SK-N-SH (cell line): ENCODE measurements around the gene WWOX. TPM values are rescaled to one million over a fixed set of nuclear protein-coding genes. Genes with fewer than 3 reads are reported as not detected.

Experiments used
- CTCF ChIA-PET: fragments of 300-600, 350-600 bp; formaldehyde crosslinking; extraction: SDS; loops from one replicate; lab custom pipeline; 2021; lab: Yijun Ruan, JAX
- POLR2A ChIA-PET: fragments of 350-600 bp; sonication (Branson Sonifier 250); formaldehyde crosslinking; extraction: SDS; loops from one replicate; lab custom pipeline; 2020; ENCODE audit warnings: antibody characterized with exemption, inconsistent platforms; lab: Yijun Ruan, JAX
- DNase-seq: peaks from one replicate; pipeline ENCODE4 v3.0.0; 2012
- H2AFZ ChIP-seq: fragments of 200-600 bp; sonication (generic); 2 replicates; pipeline ENCODE4 v1.8.1; 2016; ENCODE audit warnings: antibody characterized with exemption, mild to moderate bottlenecking, low read depth
- H3F3A ChIP-seq: fragments of 200-600 bp; sonication (generic); replicated peaks from 2 replicates; pipeline ENCODE3; 2016; ENCODE audit warnings: antibody characterized with exemption, mild to moderate bottlenecking; ENCODE audit not compliant: insufficient read depth
- H3K27ac ChIP-seq, 2 experiments: fragments of 200-500 bp in 1 of 2; fragments of 200-600 bp in 1 of 2; sonication (Bioruptor generic) in 1 of 2; sonication (generic), shearing (Covaris generic) in 1 of 2; 2 replicates each; pipeline versions ENCODE4 v1.5.1 to v1.6.1; 2014 to 2016; ENCODE audit warnings: low read depth in 2 of 2, inconsistent platforms in 1 of 2, low read length in 1 of 2, mild to moderate bottlenecking in 1 of 2, mixed read lengths in 1 of 2
- H3K27me3 ChIP-seq: fragments of 200-600 bp; sonication (generic), shearing (Covaris generic); 2 replicates; pipeline ENCODE4 v1.6.1; 2016; ENCODE audit warnings: mixed run types; ENCODE audit not compliant: insufficient read depth
- H3K36me3 ChIP-seq, 2 experiments: fragments of 200-500 bp in 1 of 2; fragments of 200-600 bp in 1 of 2; sonication (Bioruptor generic) in 1 of 2; sonication (generic) in 1 of 2; replicated peaks in 1 of 2; 2 replicates each; pipeline versions ENCODE3 to v1.5.1; 2014 to 2016; ENCODE audit warnings: low read length in 1 of 2, mild to moderate bottlenecking in 1 of 2; ENCODE audit not compliant: insufficient read depth in 2 of 2, control insufficient read depth in 1 of 2
- H3K4me1 ChIP-seq, 2 experiments: fragments of 200-500 bp in 1 of 2; fragments of 200-600 bp in 1 of 2; sonication (Bioruptor generic) in 1 of 2; sonication (generic), shearing (Covaris generic) in 1 of 2; 2 replicates each; pipeline versions ENCODE4 v1.5.1 to v1.6.1; 2014 to 2016; ENCODE audit warnings: low read depth in 1 of 2, low read length in 1 of 2, mixed run types in 1 of 2; ENCODE audit not compliant: insufficient read depth in 2 of 2, control insufficient read depth in 1 of 2
- H3K4me2 ChIP-seq: fragments of 200-600 bp; sonication (generic), shearing (Covaris generic); 2 replicates; pipeline ENCODE4 v1.6.1; 2017; ENCODE audit warnings: mixed run types
- H3K4me3 ChIP-seq, 2 experiments: fragments of 200-500 bp in 1 of 2; fragments of 200-600 bp in 1 of 2; sonication (Bioruptor generic) in 1 of 2; sonication (generic), shearing (Covaris generic) in 1 of 2; 2 replicates each; pipeline versions ENCODE4 v1.5.1 to v1.8.1; 2014 to 2016; ENCODE audit warnings: low read depth in 2 of 2, inconsistent platforms in 1 of 2, low read length in 1 of 2, mild to moderate bottlenecking in 1 of 2, mixed read lengths in 1 of 2, moderate library complexity in 1 of 2
- H3K79me2 ChIP-seq: fragments of 200-600 bp; sonication (generic); 2 replicates; pipeline ENCODE4 v1.8.1; 2017; ENCODE audit warnings: mild to moderate bottlenecking; ENCODE audit not compliant: insufficient read depth
- H3K9ac ChIP-seq: fragments of 200-600 bp; sonication (generic); 2 replicates; pipeline ENCODE4 v1.6.1; 2017; ENCODE audit warnings: mixed run types
- H3K9me2 ChIP-seq: fragments of 200-600 bp; sonication (generic); 2 replicates; pipeline ENCODE4 v1.6.1; 2017; ENCODE audit warnings: mixed run types
- H3K9me3 ChIP-seq: fragments of 200-600 bp; sonication (generic); 2 replicates; pipeline ENCODE4 v1.6.1; 2017; ENCODE audit warnings: mixed run types, mild to moderate bottlenecking, moderate library complexity
- H4K20me1 ChIP-seq: fragments of 200-600 bp; sonication (generic); 2 replicates; pipeline ENCODE4 v1.6.1; 2017; ENCODE audit warnings: mild to moderate bottlenecking, mixed run types; ENCODE audit not compliant: insufficient read depth
- CHD2 ChIP-seq: fragments of 150-350 bp; IDR thresholded peaks from 2 replicates; pipeline ENCODE4 v1.6.1; 2018; ENCODE audit warnings: low read length; ENCODE audit not compliant: partially characterized antibody
- FOXJ3 ChIP-seq: sonication (generic); formaldehyde crosslinking; IDR thresholded peaks from 2 replicates; pipeline ENCODE4 v1.5.1; 2020; ENCODE audit warnings: mild to moderate bottlenecking, missing genetic modification reagents
- NFIC ChIP-seq: IDR thresholded peaks from 2 replicates; pipeline ENCODE4 v1.4.0; 2012; ENCODE audit warnings: borderline replicate concordance
- RAD21 ChIP-seq: IDR thresholded peaks from 2 replicates; pipeline ENCODE4 v1.6.1; 2012; ENCODE audit warnings: mild to moderate bottlenecking, low read length
- RXRA ChIP-seq: IDR thresholded peaks from 2 replicates; pipeline ENCODE4 v1.4.0; 2012; ENCODE audit warnings: low read depth, mild to moderate bottlenecking, borderline replicate concordance
- TCF12 ChIP-seq: IDR thresholded peaks from 2 replicates; pipeline ENCODE4 v1.4.0; 2012
- TEAD4 ChIP-seq: IDR thresholded peaks from 2 replicates; pipeline ENCODE4 v1.4.0; 2012; ENCODE audit warnings: mild to moderate bottlenecking, borderline replicate concordance; ENCODE audit not compliant: insufficient read depth
- USF1 ChIP-seq: IDR thresholded peaks from 2 replicates; pipeline ENCODE4 v1.4.0; 2012; ENCODE audit warnings: low read depth, borderline replicate concordance
- WGBS: methylation state at CpG from one replicate; pipeline ENCODE4 v1.1.6; 2017; ENCODE audit warnings: low lambda C conversion rate; 5-methylcytosine and 5-hydroxymethylcytosine counted together
- polyA plus RNA-seq, 3 experiments: library from polyadenylated mRNA; depleted of rRNA; stranded (reverse); fragments of >200 nt; gene quantifications; 2 replicates each; pipeline ENCODE4 v1.2.3, GENCODE V29; 2012
- TF ChIP-seq, protein P1 (sequence below): IDR thresholded peaks from 2 replicates; pipeline ENCODE4 v1.6.1; 2012; ENCODE audit warnings: mild to moderate bottlenecking, low read depth, low read length, moderate library complexity
- TF ChIP-seq, protein P2 (sequence below): IDR thresholded peaks from 2 replicates; pipeline ENCODE4; 2012

WWOX gene
- polyA plus RNA-seq, 1 of the 3 experiments (the other 2 are of a cell fraction), result 10.8 TPM

DNA sequence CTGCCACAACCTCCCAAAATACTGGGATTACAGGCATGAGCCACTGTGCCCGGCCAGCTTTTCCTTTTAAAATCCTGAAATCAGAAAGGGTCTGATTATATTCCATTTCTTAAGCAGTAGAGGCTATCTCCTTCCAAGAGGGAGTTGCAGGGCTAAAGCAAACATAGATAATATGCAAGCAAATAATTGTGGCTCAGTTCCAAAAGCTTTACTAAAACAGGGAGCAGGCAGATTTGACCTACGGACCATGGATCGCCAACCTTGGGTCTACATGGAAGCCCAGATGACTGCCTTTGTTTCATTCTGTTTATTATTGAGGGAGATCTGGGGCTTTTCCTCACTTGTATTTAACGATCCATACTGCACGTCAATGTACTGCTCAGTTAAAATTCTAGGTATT, 38.6 kb upstream of the WWOX start:
- Histone ChIP-seq H3K4me3 (no peak overlapping the region), H3K9me2 (no peaks in the 10 kb centered on the region), H3K27ac (no peak overlapping the region), H3K79me2 (no peaks in the 10 kb centered on the region), H3K27me3 (0 out of 2 replicates have a peak, but pooled peaks cover 6% of the 10 kb centered on the region), H3K36me3 (no peaks in the 10 kb centered on the region), H3K4me1 (no peaks in the 10 kb centered on the region), H3K9ac (no peak overlapping the region), H3F3A (no peaks in the 10 kb centered on the region), H2AFZ (no peak overlapping the region), H4K20me1 (no peaks in the 10 kb centered on the region)
- ChIA-PET POLR2A (no interaction called here), CTCF (interaction anchor here (1.1 to 1.3 kb wide), 2 partner anchors 39 to 411 kb away, joined by 3 read pairs; partner anchors contain the start of gene WWOX)
- no peak for DNase-seq
- 60% methylated on average over 5 of the region's 5 CpGs for WGBS
- no peak for TF ChIP-seq RXRA
- TF ChIP-seq CHD2, result no peak
- TF ChIP-seq, protein P1, sequence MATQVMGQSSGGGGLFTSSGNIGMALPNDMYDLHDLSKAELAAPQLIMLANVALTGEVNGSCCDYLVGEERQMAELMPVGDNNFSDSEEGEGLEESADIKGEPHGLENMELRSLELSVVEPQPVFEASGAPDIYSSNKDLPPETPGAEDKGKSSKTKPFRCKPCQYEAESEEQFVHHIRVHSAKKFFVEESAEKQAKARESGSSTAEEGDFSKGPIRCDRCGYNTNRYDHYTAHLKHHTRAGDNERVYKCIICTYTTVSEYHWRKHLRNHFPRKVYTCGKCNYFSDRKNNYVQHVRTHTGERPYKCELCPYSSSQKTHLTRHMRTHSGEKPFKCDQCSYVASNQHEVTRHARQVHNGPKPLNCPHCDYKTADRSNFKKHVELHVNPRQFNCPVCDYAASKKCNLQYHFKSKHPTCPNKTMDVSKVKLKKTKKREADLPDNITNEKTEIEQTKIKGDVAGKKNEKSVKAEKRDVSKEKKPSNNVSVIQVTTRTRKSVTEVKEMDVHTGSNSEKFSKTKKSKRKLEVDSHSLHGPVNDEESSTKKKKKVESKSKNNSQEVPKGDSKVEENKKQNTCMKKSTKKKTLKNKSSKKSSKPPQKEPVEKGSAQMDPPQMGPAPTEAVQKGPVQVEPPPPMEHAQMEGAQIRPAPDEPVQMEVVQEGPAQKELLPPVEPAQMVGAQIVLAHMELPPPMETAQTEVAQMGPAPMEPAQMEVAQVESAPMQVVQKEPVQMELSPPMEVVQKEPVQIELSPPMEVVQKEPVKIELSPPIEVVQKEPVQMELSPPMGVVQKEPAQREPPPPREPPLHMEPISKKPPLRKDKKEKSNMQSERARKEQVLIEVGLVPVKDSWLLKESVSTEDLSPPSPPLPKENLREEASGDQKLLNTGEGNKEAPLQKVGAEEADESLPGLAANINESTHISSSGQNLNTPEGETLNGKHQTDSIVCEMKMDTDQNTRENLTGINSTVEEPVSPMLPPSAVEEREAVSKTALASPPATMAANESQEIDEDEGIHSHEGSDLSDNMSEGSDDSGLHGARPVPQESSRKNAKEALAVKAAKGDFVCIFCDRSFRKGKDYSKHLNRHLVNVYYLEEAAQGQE, result no peak
- no peak for TF ChIP-seq TEAD4
- TF ChIP-seq, protein P2, sequence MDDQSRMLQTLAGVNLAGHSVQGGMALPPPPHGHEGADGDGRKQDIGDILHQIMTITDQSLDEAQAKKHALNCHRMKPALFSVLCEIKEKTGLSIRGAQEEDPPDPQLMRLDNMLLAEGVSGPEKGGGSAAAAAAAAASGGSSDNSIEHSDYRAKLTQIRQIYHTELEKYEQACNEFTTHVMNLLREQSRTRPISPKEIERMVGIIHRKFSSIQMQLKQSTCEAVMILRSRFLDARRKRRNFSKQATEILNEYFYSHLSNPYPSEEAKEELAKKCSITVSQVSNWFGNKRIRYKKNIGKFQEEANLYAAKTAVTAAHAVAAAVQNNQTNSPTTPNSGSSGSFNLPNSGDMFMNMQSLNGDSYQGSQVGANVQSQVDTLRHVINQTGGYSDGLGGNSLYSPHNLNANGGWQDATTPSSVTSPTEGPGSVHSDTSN, result no peak
- no peak for TF ChIP-seq USF1
- TF ChIP-seq RAD21, result no peak
- TF ChIP-seq FOXJ3 (CRISPR knock-in tag), result no peak
- TF ChIP-seq TCF12, result no peak
- TF ChIP-seq NFIC, result no peak
- TF ChIP-seq, all 33 proteins: peak for 0
- no peak overlapping the region for H3K4me2 ChIP-seq
- no peaks in the 10 kb centered on the region for H3K9me3 ChIP-seq

GRCh38 chr16:78065319-78065718, 34.1 kb upstream of the WWOX start:
- Histone ChIP-seq H2AFZ (no peak overlapping the region), H3K9me3 (no peaks in the 10 kb centered on the region), H3K9me2 (no peaks in the 10 kb centered on the region), H3K36me3 (no peaks in the 10 kb centered on the region), H3K4me3 (no peak overlapping the region), H3K27ac (no peak overlapping the region), H4K20me1 (no peaks in the 10 kb centered on the region), H3K4me1 (no peaks in the 10 kb centered on the region), H3F3A (no peaks in the 10 kb centered on the region), H3K27me3 (0 out of 2 replicates have a peak, but pooled peaks cover 6% of the 10 kb centered on the region), H3K4me2 (no peak overlapping the region), H3K79me2 (no peaks in the 10 kb centered on the region), H3K9ac (no peak overlapping the region)
- TF ChIP-seq, protein P2, result no peak
- no peak for DNase-seq
- WGBS, result 33% methylated on average over 4 of the region's 4 CpGs
- ChIA-PET POLR2A (no interaction called here), CTCF (no interaction called here)
